AG09319 (cell line): ENCODE data around the gene HAS3.
A peak's percentile ranks its signal among the peaks of the same experiment; 100 is the strongest.
"Not testable (repeated sequence)": the region's sequence is repeated elsewhere in the genome, so short reads cannot be mapped to it uniquely, and the experiment has no call there.

ENCODE experiments used
- DNase-seq: peaks from one replicate; pipeline ENCODE4 v3.0.0-alpha.2; 2010; ENCODE audit warnings: low read depth; ENCODE audit errors: extremely low read depth
- CTCF ChIP-seq: IDR thresholded peaks from 2 replicates; pipeline ENCODE4 v1.5.1; 2011; ENCODE audit warnings: low read depth, mild to moderate bottlenecking, inconsistent platforms, low read length, moderate library complexity

Gene HAS3, protein sequence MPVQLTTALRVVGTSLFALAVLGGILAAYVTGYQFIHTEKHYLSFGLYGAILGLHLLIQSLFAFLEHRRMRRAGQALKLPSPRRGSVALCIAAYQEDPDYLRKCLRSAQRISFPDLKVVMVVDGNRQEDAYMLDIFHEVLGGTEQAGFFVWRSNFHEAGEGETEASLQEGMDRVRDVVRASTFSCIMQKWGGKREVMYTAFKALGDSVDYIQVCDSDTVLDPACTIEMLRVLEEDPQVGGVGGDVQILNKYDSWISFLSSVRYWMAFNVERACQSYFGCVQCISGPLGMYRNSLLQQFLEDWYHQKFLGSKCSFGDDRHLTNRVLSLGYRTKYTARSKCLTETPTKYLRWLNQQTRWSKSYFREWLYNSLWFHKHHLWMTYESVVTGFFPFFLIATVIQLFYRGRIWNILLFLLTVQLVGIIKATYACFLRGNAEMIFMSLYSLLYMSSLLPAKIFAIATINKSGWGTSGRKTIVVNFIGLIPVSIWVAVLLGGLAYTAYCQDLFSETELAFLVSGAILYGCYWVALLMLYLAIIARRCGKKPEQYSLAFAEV

DNA sequence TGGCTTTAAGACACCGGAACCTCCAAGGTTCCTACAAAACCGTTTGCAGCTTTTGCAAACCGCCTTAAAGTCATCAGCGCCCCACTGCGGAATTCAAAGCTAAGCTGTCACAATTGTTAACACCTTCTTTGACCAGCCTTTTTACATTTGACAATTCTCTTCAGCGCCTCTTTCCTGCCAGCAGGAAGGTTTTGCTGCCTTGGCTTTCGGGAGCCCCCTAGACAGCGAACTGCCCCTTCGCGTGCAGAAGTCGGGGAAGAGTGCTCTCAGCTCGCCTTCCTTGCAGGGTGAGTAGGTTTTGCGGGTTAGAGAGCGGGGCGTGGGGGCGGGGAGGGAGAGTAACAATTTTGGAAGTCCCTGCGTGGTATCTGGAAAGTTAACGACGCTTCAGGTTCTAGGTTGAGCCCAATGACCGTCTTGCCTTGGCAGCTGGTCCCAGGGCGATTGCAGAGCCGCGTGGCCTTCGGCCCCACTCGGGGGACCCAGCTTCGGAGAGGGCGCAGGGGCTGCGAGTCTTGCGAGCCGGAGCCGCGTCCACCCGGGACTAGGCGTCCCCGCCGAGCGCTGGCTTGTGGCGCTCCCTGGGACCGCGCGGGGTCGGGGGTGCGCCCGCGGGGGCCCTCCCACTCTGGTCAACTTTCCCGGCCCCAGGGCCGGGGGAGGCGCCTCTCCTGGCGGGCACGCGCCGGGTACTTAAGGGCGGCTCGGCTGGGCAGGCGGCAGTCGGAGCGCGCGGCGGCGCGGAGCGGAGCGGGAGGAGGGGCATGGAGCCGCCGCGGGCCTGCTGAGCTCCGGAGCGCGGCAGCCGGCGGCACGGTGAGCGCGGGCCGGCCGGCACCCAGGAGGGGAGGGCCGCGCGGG, at the start of gene HAS3:
HAS3 (plus strand) TSS at position 153 of the 861 bp plus-strand sequence. CDS start 3,743 bp downstream, outside the sequence.
- DNase-seq, result no peak

GRCh38 chr16:69055980-69056379, 49.5 kb upstream of the HAS3 start:
- DNase-seq, result no peak
- no peak for TF ChIP-seq CTCF

More for the DNA sequence above, at the start of gene HAS3:
- TF ChIP-seq CTCF, result peak; percentile 23

DNA sequence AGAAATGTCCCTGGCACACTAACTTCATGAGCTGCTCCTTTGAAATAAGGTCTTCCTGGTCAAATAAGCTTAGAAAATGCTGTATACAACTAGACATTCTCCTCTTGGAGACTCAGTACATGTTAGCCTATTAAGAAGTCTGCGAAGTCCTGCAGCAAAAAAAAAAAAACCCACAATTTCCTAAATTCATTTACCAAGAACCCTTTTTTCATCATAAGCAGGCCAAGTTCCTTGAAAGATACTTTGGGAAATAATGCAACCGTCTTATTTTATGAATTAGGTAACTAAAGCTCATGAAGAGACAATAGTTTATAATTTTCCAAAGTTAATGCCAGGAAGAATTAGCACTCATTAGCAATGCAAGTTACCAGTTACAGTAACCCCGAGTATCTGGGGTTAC, 49.0 kb upstream of the HAS3 start:
- no peak for DNase-seq
- no peak for TF ChIP-seq CTCF

- TF ChIP-seq CTCF, result no peak
- no peak for DNase-seq
These were observed 47.8 kb upstream of the HAS3 start for GRCh38 chr16:69057400-69058378.

GRCh38 chr16:69063491-69063890, 42.0 kb upstream of the HAS3 start:
- DNase-seq, result not testable (repeated sequence)

DNA sequence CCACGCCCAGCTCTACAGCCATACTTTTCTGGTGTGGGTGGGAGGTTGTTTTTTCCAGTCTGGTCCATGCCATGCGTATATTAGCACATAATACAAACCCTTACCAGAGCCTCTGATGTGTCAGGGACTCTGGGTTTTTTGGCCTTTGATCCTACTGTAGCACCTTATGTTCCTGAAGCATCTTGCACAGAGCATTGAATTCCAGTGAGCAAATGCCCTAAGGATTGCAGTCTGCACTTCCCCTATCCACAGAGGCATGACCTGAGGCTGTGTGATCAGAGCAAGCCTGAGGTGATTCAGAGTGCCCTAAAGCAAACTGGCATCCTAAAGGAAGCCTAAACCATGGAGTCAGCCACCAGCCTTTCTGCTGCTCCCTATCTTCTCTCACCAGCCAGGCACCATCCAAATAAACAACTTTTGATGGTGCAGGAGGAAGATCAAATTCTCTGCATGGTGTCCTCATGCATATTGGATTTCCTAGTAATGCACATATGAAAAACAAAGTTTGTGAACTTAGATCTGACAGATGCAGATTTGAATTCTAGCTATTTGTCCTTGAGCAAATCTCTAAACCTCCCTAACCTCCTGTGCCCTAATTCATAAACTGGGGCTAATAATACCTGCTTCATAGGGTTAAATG, 41.2 kb upstream of the HAS3 start:
- DNase-seq, result no peak
- TF ChIP-seq CTCF, result no peak
